ENCODE data around the gene CDH16. TPM values are rescaled to one million over a fixed set of nuclear protein-coding genes. Genes with fewer than 3 reads are reported as not detected.

CDH16 gene
- total and polyA plus RNA-seq, 2 donors (not counting 3 experiments of a cell fraction or from before 2014, with no cell fraction given) = not detected

- no TSS peak for BruUV-seq (replicated peaks)
- FAIRE-seq = no peak
- CTCF ChIA-PET = interaction anchor here (0.9 to 5.2 kb wide), 5 partner anchors 8 to 47 kb away, joined by 3 to 25 read pairs (median 5); no protein-coding TSS in a partner anchor
These were observed 944 bp downstream of the CDH16 start for GRCh38 chr16:66917741-66918140.

More at GRCh38 chr16:66917741-66918140, 944 bp downstream of the CDH16 start:
- H3K4me3 ChIP-seq (replicated peaks in 1 of 3; ENCODE audit: insufficient read depth in 1 of 3, low read depth in 1 of 3, low read length in 3 of 3) = no peak overlapping the region
- no peak overlapping the region for H3K4me2 ChIP-seq (ENCODE audit: insufficient read depth, low read length)
- H2AFZ ChIP-seq (ENCODE audit: low read depth, low read length) = no peak overlapping the region
- dilution Hi-C loops (cut with MboI; ENCODE audit: extremely low pct_ligation_motif_present, low sequenced_read_pairs) = no loop called here
- H3K36me3 ChIP-seq (ENCODE audit: control insufficient read depth in 2 of 2, extremely low read depth in 1 of 2, insufficient read depth in 2 of 2, low read length in 2 of 2) = no peaks in the 10 kb centered on the region
- no peak for DNase-seq (ENCODE audit: low read depth, low spot score)
- intact Hi-C loops (cut with micrococcal nuclease) = no loop called here
- H3K27me3 ChIP-seq (ENCODE audit: control insufficient read depth in 2 of 2, insufficient read depth in 2 of 2, low read length in 2 of 2) = peaks cover 12 to 21% of the 10 kb centered on the region in 2 experiments
- H3K9ac ChIP-seq (replicated peaks; ENCODE audit: extremely low read depth, insufficient read depth, low read length) = no peak overlapping the region
- POLR2A ChIA-PET = no interaction called here
- no peaks in the 10 kb centered on the region for H3K9me3 ChIP-seq (replicated peaks; ENCODE audit: control insufficient read depth, insufficient read depth, low read length)
- H3K27ac ChIP-seq (ENCODE audit: insufficient read depth, low read depth, low read length) = no peak overlapping the region
- H4K20me1 ChIP-seq (replicated peaks; ENCODE audit: control insufficient read depth, extremely low read depth, insufficient read depth, low read length) = no peaks in the 10 kb centered on the region
- no peaks in the 10 kb centered on the region for H3K4me1 ChIP-seq (ENCODE audit: control insufficient read depth, extremely low read depth, insufficient read depth, low read length)
- H3K9me1 ChIP-seq (replicated peaks; ENCODE audit: control insufficient read depth, extremely low read depth, insufficient read depth, low read length) = no peaks in the 10 kb centered on the region
- H3K79me2 ChIP-seq (ENCODE audit: control insufficient read depth, insufficient read depth, low read length) = no peaks in the 10 kb centered on the region
- no peak for TF ChIP-seq MAX (IDR thresholded peaks at IDR 0.05; ENCODE audit: insufficient read depth, insufficient read length)
- no peak for TF ChIP-seq JUN (IDR thresholded peaks at IDR 0.05; ENCODE audit: borderline replicate concordance, insufficient read depth, insufficient read length, low read depth)
- TF ChIP-seq EZH2 (IDR thresholded peaks at IDR 0.05; ENCODE audit: borderline replicate concordance, low read depth, low read length, severe bottlenecking) = no peak
- no peak for TF ChIP-seq POLR2AphosphoS5 (IDR thresholded peaks at IDR 0.05; ENCODE audit: insufficient read depth, low read depth, low read length)
- TF ChIP-seq FOS (IDR thresholded peaks at IDR 0.05; ENCODE audit: borderline replicate concordance, insufficient read depth, low read length) = no peak
- TF ChIP-seq GATA2 (IDR thresholded peaks at IDR 0.05; ENCODE audit: insufficient read depth, insufficient read length, low read depth, low read length) = no peak
- no peak for TF ChIP-seq MYC (IDR thresholded peaks at IDR 0.05; ENCODE audit: low read depth, low read length)
- no peak for TF ChIP-seq CTCF (IDR thresholded peaks at IDR 0.05; ENCODE audit: extremely low read depth in 1 of 2, insufficient read depth in 1 of 2, low read depth in 1 of 2, low read length in 2 of 2)
